ENCODE measurements around the gene SOX18. TPM values are rescaled to one million over a fixed set of nuclear protein-coding genes. Genes with fewer than 3 reads are reported as not detected.

Gene SOX18
- total and polyA plus RNA-seq, 2 of the 4 experiments (the other 2 are of a cell fraction): not detected

DNA sequence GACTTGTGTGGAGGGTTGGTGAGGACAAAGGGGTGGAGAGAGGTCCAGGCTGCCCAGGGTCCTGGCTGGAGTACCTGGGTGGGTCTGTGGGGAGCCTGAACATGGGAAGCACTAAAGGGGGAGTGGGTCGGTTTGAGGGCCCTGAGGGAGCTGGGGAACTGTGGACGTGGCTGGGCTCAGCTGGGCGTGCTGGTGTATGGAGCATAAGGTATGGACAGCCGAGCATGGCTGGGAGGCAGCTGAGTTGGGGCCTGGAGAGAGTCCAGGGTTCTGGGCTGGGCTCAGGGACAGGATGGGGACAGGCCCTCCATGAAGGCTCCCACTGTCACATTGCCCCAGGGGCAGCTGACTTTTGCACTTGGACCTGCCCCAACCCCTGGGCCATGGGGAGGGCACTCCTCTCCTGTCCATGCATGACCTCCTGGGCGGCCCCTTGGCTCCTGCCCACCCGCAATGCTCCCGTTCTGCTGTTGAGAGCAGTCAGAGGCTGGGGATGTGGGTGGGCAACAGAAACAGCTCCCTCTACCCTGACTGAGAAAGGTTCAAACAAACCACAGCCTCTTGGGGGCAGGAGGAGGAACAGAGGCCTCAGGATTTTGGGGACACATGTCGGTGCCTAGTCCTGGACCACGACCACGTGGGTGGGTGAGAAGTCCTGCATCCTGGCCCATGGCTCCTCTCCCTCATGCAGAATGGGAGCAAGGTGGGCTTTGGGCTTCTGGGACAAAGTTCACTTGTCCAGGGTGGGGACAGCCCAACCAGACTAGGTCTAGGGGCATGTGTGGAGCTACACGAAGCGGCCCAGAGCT, 9.0 kb downstream of the SOX18 start:
- Histone ChIP-seq H2BK5ac (ENCODE audit: low read depth, low read length, poor library complexity, severe bottlenecking) (no peak overlapping the region), H3K9me3 (ENCODE audit: control insufficient read depth, insufficient read depth, low read length) (no peaks in the 10 kb centered on the region), H4K8ac (ENCODE audit: low read depth in 2 of 2, low read length in 2 of 2) (no peak overlapping the region), H3K9me1 (ENCODE audit: insufficient read depth, low read length) (no peaks in the 10 kb centered on the region), H2BK20ac (ENCODE audit: low read depth, low read length) (no peak overlapping the region), H4K91ac (ENCODE audit: insufficient read depth, low read depth, low read length) (no peak overlapping the region), H3K9ac (ENCODE audit: low read depth, low read length) (no peak overlapping the region), H2BK15ac (ENCODE audit: low read depth, low read length) (no peak overlapping the region), H3K4me2 (ENCODE audit: low read depth, low read length) (no peak overlapping the region), H3K14ac (replicated peaks; ENCODE audit: low read depth, low read length) (no peak overlapping the region), H3K79me1 (ENCODE audit: low read depth in 1 of 2, low read length in 2 of 2) (no peaks in the 10 kb centered on the region), H3K27me3 (ENCODE audit: control insufficient read depth, insufficient read depth, low read length) (peaks cover 50% of the 10 kb centered on the region), H4K20me1 (ENCODE audit: insufficient read depth, low read length) (peaks cover 5% of the 10 kb centered on the region; the same call in 1 of the 2 replicates), H3K18ac (ENCODE audit: low read depth, low read length) (no peak overlapping the region), H3K23ac (ENCODE audit: low read depth, low read length) (no peak overlapping the region), H4K5ac (ENCODE audit: low read depth, low read length) (no peak overlapping the region), H3K36me3 (ENCODE audit: control insufficient read depth, insufficient read depth, low read length) (no peaks in the 10 kb centered on the region), H3K4ac (ENCODE audit: low read depth, low read length) (no peak overlapping the region), H2AK5ac (ENCODE audit: low read depth, low read length) (no peak overlapping the region), H3K56ac (ENCODE audit: extremely low read depth, insufficient read depth, low read length) (no peak overlapping the region), H2AFZ (replicated peaks; ENCODE audit: low read length, poor library complexity) (no peak overlapping the region), H2BK120ac (ENCODE audit: low read depth, low read length) (no peak overlapping the region), H3K27ac (ENCODE audit: insufficient read depth, low read length) (no peak overlapping the region), H2AK9ac (replicated peaks; ENCODE audit: low read depth, low read length, poor library complexity) (no peak overlapping the region), H3K4me1 (ENCODE audit: control insufficient read depth, insufficient read depth, low read length) (peaks cover 5% of the 10 kb centered on the region; the same call in 1 of the 2 replicates), H3K4me3 (ENCODE audit: insufficient read depth, low read depth, low read length) (no peak overlapping the region)
- TF ChIP-seq MAZ (IDR thresholded peaks at IDR 0.05; ENCODE audit: borderline replicate concordance, low read depth, low read length) (no peak), ELK1 (IDR thresholded peaks at IDR 0.05; ENCODE audit: borderline replicate concordance, low read depth, low read length) (no peak), CHD1 (IDR thresholded peaks at IDR 0.05; ENCODE audit: low read depth, low read length) (no peak), RFX5 (IDR thresholded peaks at IDR 0.05; ENCODE audit: low read depth, low read length) (no peak), MXI1 (IDR thresholded peaks at IDR 0.05; ENCODE audit: borderline replicate concordance, low read depth, low read length) (no peak), FOS (IDR thresholded peaks at IDR 0.05; ENCODE audit: low read depth, low read length) (no peak), RAD21 (IDR thresholded peaks at IDR 0.05; ENCODE audit: low read length) (no peak), NFE2L2 (IDR thresholded peaks at IDR 0.05; ENCODE audit: low read depth, low read length) (no peak), POLR2A (IDR thresholded peaks at IDR 0.05; ENCODE audit: low read depth, low read length) (no peak), BHLHE40 (IDR thresholded peaks at IDR 0.05; ENCODE audit: low read depth, low read length) (no peak), CEBPB (IDR thresholded peaks at IDR 0.05; ENCODE audit: low read depth, low read length) (no peak), SMC3 (IDR thresholded peaks at IDR 0.05; ENCODE audit: low read depth, low read length) (no peak), RCOR1 (IDR thresholded peaks at IDR 0.05; ENCODE audit: insufficient replicate concordance, low read length) (no peak)
- TF ChIP-seq, protein P1, sequence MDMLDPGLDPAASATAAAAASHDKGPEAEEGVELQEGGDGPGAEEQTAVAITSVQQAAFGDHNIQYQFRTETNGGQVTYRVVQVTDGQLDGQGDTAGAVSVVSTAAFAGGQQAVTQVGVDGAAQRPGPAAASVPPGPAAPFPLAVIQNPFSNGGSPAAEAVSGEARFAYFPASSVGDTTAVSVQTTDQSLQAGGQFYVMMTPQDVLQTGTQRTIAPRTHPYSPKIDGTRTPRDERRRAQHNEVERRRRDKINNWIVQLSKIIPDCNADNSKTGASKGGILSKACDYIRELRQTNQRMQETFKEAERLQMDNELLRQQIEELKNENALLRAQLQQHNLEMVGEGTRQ (IDR thresholded peaks at IDR 0.05; ENCODE audit: low read depth, low read length): no peak
- TF ChIP-seq, protein P2, sequence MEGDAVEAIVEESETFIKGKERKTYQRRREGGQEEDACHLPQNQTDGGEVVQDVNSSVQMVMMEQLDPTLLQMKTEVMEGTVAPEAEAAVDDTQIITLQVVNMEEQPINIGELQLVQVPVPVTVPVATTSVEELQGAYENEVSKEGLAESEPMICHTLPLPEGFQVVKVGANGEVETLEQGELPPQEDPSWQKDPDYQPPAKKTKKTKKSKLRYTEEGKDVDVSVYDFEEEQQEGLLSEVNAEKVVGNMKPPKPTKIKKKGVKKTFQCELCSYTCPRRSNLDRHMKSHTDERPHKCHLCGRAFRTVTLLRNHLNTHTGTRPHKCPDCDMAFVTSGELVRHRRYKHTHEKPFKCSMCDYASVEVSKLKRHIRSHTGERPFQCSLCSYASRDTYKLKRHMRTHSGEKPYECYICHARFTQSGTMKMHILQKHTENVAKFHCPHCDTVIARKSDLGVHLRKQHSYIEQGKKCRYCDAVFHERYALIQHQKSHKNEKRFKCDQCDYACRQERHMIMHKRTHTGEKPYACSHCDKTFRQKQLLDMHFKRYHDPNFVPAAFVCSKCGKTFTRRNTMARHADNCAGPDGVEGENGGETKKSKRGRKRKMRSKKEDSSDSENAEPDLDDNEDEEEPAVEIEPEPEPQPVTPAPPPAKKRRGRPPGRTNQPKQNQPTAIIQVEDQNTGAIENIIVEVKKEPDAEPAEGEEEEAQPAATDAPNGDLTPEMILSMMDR (conservative IDR thresholded peaks at IDR 0.05; ENCODE audit: low read depth, low read length): no peak
- 0% methylated on average over 1 of the region's 12 CpGs; no CpG with 5 or more reads in 1 of the 2 experiments for WGBS, 2 experiments (ENCODE audit: extremely low coverage in 2 of 2, insufficient read length in 1 of 2)
- dilution Hi-C loops (cut with HindIII; ENCODE audit: low sequenced_read_pairs, unreplicated experiment) (no loop called here), in situ Hi-C loops (cut with MboI; ENCODE audit: low sequenced_read_pairs) (no loop called here), intact Hi-C loops (cut with micrococcal nuclease) (no loop called here)
- ATAC-seq (ENCODE audit: low read depth) (no peak), DNase-seq (no peak)
- ChIA-PET POLR2A (ENCODE audit: unreplicated experiment) (interaction anchor here (0.6 kb wide), 1 partner anchor 170 kb away, joined by 9 read pairs; no protein-coding TSS in a partner anchor), CTCF (no interaction called here)
- no TSS peak for BruUV-seq (replicated peaks)
